ENCODE data around the gene GAL3ST3.

GRCh38 chr11:66008095-66008467 lies 40.9 kb downstream of the GAL3ST3 start:
- TF ChIP-seq CTCF (conservative IDR thresholded peaks at IDR 0.05 in 1 of 2, IDR thresholded peaks at IDR 0.05 in 1 of 2; ENCODE audit: extremely low read depth in 1 of 2, insufficient read depth in 1 of 2, low read depth in 1 of 2, low read length in 2 of 2) = no peak
- no peak for TF ChIP-seq EZH2 (IDR thresholded peaks at IDR 0.05; ENCODE audit: borderline replicate concordance, low read length)

Data from mammary epithelial cell (primary cell).